Activated CD4-positive, alpha-beta T cell treated with anti-CD3 and anti-CD28 coated beads for 48 hours (primary cell): ENCODE measurements around the gene ZNF408.
A peak's percentile ranks its signal among the peaks of the same experiment; 100 is the strongest.
"Not testable (repeated sequence)": the region's sequence is repeated elsewhere in the genome, so short reads cannot be mapped to it uniquely, and the experiment has no call there.

Experiments used
- DNase-seq: peaks from one replicate; pipeline ENCODE4 v3.0.0-alpha.2; 2020

Gene ZNF408

GRCh38 chr11:46700241-46701077 lies at the start of gene ZNF408, which contains the start of gene ARHGAP1:
Gene ZNF408 (plus strand): TSS chr11:46701031. CDS start chr11:46701048, 17 bp downstream.
Gene ARHGAP1 (minus strand): TSS chr11:46700619. CDS start chr11:46696107, 4,512 bp downstream.
- DNase-seq = peak; percentile 100

GRCh38 chr11:46655631-46656030 lies 45.2 kb upstream of the ZNF408 start:
- no peak for DNase-seq

DNA sequence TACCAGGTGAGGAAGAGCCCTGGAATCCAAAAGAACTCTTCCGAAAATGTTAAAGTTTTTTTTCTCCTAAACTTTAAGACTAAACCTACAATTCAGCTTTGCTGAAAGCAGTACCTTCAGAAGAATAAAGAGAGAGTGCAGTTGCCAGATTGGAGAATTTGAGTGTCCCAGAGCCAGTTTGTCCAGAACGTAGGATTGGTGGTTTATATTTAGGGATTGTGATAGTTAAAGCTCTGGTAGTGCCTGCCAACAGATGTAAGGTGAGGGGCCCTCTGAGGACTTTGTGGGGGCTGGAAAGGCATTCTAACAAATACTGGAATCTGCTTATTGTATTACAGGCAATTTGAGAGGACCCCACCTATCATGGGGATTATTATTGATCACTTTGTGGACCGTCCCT lies 43.6 kb upstream of the ZNF408 start:
- no peak for DNase-seq

DNA sequence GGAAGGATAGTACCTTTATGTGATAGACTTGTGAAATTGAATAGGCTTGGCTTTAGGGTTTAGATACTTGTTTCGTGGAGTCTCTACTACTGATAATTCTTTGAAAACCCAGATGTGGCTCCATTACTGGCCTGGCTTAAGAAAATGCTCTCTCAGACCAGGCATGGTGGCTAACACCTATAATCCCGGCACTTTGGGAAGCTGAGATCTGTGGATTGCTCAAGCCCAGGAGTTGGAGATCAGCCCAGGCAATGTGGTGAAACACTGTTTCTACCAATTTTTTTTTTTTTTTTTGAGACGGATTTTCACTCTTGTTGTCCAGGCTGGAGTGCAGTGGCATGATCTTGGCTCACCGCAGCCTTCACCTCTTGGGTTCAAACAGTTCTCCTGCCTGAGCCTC lies 42.6 kb upstream of the ZNF408 start:
- no peak for DNase-seq

DNA sequence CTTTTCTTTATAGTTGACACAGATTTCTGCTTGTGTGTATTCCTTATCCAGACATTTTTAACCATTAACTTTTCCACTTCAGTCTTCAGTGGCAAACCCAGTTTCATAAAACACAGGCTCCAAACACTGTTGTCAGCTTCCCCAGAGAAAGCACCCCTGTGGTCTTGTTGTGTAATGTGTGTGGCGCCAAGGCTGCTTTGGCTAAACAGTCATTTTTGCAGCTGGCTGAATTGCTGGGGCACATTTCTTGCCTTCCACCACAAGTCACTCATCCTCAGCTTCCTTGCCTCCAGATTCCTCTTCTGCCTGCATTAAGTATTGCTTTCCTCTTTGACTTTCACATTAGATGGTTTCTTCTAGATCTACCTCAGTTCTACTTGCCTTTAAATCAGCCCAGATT lies 40.9 kb upstream of the ZNF408 start:
- DNase-seq = no peak

DNA sequence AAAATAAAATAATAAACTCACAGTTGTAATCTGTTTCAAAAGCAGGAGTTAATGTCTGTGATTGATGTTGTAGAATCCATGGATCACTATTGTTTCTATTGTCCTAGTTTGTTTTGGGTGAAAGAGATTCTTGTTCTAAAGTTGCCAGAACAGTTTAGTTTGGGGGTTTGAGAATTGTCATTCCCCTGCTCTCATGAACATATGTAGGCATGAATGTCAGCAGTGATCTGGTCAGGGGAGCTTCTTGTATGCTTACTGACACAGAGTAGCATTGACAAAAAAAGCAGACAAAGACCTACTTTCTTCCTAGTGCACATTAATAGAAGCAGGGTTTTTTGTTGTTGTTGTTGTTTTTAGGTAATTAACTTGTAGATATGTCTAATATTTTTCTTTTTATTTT lies 39.0 kb upstream of the ZNF408 start:
- no peak for DNase-seq

DNA sequence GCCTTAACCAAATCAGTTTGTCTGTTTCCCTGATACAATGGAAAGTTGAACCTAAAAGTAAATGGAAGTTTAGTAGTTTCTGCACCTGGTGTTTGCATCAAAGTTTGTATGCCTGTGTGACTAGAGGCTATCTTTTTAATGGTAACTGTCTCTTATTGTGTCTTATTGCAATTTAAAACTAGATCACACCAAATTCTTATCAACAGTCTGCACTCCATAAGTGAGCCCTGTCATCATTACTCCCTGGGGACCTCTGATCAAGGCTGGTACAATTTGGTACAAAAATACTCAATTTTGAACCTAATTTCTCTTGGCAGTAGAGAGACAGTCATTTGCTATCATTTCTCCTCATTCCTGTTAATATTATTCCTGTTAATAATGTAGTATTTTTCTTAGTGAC lies 38.5 kb upstream of the ZNF408 start:
- DNase-seq = no peak

DNA sequence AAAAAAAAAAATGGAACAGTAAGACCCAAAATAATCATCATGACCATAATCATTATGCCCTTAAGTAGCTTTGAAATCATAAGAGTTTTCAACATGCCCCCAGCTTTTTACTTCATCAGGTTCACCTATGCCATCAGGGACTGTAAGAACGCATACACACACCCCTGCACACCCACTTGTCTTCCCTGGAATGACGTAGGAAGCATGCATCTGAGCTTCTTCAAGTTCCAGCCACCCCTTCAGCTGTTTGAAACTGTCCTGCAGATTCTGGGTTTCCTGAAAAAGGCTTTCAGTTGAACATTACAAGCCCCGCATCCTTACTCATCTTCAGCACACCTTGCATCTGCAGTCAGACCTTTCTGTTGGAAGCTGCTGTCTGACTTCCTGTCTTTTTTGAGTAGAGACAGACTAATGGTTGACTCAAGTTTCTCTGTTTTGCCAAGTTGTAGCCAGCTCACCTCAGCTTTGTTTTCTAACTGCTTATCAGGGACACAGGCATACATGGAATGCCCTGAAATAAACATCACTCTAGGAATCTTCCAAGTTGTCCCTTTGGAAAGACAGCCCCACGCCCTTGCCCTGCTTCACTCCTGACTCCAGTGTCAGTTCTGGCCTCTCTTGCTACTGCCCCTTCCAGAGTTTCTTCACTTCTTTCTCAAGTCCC lies 37.4 kb upstream of the ZNF408 start:
- no peak for DNase-seq

- DNase-seq = no peak
Observed at GRCh38 chr11:46664612-46665011, 36.2 kb upstream of the ZNF408 start.

DNA sequence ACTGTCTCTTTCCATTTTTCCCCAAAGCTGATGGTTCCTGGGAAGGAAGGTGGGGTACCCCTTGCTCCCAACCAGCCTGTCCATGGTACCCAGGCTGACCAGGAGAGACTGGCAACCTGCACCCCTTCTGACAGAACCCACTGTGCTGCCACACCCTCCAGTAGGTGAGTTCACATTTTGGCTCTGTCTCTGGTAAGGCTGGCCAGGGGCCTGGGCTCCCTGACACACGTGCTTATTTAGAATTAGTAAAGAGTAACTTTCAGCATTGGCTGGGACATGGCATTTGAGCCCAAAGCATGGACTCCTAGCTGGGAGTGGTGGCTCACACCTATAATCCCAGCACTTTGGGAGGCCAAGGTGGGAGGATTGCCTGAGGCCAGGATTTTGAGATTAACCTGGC lies 35.5 kb upstream of the ZNF408 start:
- no peak for DNase-seq

DNA sequence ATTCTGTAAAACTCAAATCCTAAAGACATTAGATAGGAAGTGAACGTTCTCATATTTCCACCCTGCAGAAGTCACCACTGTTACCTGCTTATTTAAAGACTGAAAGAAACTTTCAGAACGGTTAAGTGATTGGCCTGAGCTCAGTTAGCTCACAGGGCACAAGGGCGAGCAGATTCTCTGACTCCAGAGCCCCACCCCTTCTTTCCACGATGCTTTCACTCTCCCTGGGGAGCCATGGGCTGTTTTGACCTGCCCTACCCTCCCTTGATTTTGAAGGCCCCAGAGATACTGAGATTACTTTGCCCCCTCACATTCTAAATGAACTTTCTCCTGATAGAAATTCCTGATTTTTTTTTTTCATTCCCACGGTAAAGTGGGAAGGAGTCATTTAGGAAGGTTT lies 34.3 kb upstream of the ZNF408 start:
- DNase-seq = no peak

GRCh38 chr11:46667043-46667481 lies 33.8 kb upstream of the ZNF408 start:
- DNase-seq = no peak

- no peak for DNase-seq
Observed at GRCh38 chr11:46668480-46669085, 32.2 kb upstream of the ZNF408 start.

DNA sequence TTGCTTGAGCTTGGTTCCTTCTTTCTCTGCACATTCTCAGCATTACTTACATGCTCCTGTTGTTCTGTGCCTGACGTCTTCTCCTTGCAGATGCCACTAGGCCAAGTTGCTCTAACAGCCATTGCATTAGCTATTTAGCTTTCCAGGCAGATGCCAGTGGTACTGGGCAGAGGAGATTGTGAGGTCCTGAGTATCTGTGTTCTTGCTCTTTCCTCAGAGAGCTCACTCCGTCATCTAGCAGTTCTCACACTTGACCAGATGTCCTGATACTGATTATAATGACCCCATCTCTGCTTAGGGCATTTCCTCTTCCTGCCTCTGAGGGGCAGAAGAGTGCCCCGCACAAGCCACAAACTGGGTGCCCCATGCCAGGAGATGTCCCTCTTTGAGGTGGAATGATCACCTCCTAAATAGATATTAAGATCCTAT lies 31.1 kb upstream of the ZNF408 start:
- DNase-seq = no peak

DNA sequence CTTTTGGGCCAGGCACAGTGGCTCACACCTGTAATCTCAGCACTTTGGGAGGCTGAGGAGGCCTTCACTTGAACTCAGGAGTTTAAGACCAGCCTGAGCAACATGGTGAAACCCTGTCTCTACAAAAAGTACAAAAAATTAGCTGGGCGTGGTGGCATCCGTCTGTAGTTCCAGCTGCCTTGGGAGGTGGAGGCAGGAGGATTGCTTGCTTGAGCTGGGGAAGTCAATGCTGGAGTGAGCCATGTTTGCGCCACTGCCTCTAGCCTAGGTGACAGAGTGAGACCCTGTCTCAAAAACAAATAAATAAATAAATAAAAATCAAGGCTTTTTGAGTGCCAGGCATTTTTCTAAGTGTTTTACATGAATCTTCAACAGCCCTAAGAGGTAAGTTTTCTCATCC lies 30.3 kb upstream of the ZNF408 start:
- DNase-seq = not testable (repeated sequence)

DNA sequence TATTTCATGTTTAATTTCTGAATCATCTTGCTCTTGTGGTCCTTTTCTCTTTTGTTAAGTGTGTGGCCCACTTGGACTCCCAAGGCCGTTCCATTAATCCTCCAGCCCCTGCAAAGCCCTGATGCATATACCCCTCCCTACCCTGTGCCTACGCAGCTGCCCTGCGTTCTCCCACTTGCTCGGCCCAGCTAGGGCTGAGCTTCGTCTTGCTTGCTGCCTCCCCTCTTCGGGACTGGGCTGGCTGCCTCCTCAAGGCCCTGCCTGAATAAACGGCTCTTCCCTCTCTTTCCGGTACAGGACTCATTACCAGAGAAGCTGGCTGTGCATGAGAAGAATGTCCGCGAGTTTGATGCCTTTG lies 28.9 kb upstream of the ZNF408 start:
- no peak for DNase-seq

DNA sequence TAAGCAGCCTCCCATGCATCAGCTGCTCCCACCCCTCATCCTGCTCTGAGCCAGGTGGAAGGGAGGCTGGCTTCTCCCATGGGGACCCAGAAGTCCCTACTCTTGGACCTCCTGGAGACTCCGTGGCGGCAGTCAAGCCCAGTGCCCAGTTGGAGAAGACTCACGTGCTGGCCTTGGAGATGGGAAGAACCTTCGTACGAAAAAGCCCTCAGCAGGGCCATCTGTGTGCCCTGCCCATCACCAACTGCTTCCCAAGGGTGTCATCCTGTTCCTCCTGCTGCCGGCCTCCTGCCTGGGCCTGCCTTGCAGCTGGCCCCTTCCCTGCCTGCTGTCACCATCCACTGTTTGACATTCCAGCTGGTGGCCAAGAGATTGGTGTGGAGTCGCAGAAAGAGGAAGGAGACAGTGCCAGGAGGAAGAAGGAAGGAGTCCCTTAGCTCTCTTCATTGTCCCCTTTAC lies 28.4 kb upstream of the ZNF408 start:
- DNase-seq = no peak

DNA sequence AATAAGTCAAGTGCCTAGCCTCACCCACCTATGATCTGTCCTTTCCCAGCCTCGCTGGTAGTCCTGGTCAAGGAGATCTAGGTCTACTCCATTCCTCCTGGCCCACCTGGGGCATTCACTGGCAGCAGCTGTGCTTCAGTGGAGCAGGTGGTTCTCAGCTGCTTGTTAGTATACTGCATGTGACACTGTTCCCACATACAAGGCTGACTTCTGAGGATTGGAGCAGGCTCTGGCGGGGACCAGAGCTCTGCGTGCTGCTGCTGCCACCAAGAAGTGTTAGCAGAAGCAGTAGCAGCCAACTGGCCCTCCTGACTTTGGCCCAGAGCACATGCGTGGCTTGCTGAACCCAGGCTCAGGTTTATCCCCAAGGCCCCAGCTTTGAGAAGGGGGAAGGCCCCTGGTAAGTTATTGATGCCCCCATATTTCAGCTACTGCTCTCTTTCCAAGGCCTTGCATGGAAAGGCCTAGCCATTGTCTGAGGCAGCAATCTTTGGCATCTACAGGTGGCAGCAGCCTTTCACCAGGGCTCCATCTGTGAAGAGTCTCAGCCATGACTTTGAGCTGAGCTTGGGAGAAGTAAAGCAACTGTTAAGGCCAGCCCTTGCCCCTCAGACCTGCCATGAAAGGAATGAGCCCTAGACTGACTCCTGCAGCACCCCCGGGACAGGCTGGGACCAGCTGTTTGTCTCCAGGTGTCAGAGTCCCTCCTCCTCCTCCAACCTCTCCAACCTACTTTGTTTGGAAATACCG lies 26.9 kb upstream of the ZNF408 start:
- DNase-seq = no peak

- no peak for DNase-seq
Observed at GRCh38 chr11:46674463-46675287, 26.2 kb upstream of the ZNF408 start.

DNA sequence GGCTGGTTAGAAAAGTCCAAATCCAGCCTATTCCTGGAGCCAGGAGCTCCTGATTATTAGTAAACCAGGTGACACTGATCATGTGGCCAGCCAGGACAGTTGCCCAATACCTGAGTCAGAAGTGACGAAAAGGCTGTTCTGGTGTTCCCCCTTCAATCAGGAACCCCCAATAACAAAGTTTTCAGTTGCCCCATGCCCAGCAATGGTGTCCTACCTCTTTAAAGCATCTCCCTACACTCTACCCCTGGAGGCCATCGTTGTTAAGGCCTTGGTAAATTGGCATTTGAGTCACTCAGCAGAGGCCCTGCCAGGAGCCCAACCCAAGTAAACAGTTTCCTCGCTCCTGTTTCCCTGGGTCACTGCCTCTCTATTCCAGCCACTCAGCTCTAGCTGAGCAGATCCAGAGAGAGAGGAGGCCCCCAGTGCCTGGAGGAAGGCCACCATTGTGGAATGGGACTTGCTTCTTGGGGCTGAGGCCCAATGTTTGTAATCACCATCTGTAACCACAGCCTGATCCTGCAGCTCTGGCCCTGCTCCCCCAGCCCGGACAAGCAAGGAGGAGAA lies 25.5 kb upstream of the ZNF408 start:
- no peak for DNase-seq

GRCh38 chr11:46675949-46676348 lies 24.9 kb upstream of the ZNF408 start:
- no peak for DNase-seq
